ENCODE measurements around the gene KLB.
"Not testable (repeated sequence)": the region's sequence is repeated elsewhere in the genome, so short reads cannot be mapped to it uniquely, and the experiment has no call there.

Gene KLB

GRCh38 chr4:39427520-39428114 is 20.9 kb downstream of the KLB start:
- no peak for DNase-seq

- DNase-seq = no peak
Measured at GRCh38 chr4:39429476-39430334, 23.0 kb downstream of the KLB start.

GRCh38 chr4:39433878-39434492 is 27.3 kb downstream of the KLB start:
- DNase-seq = no peak

GRCh38 chr4:39435659-39436563 is 29.2 kb downstream of the KLB start:
- DNase-seq = no peak

GRCh38 chr4:39441593-39441992 is 34.9 kb downstream of the KLB start:
- no peak for DNase-seq

GRCh38 chr4:39442998-39443397 is 36.3 kb downstream of the KLB start:
- no peak for DNase-seq

GRCh38 chr4:39446483-39446841 is 39.7 kb downstream of the KLB start:
- DNase-seq = no peak

GRCh38 chr4:39446842-39447573 is 40.3 kb downstream of the KLB start:
- DNase-seq = no peak

GRCh38 chr4:39450618-39451017 is 43.9 kb downstream of the KLB start:
- DNase-seq = no peak

- DNase-seq = no peak
Measured at GRCh38 chr4:39451423-39452023, 44.8 kb downstream of the KLB start.

GRCh38 chr4:39452153-39452859 is 45.6 kb downstream of the KLB start:
- DNase-seq = no peak

- no peak for DNase-seq
Measured at GRCh38 chr4:39452860-39453587, 46.3 kb downstream of the KLB start.

GRCh38 chr4:39453738-39454137 is 47.0 kb downstream of the KLB start:
- no peak for DNase-seq

- no peak for DNase-seq
Measured at GRCh38 chr4:39455486-39455885, 48.8 kb downstream of the KLB start.

- DNase-seq = no peak
Measured at GRCh38 chr4:39456946-39457763, 50.4 kb downstream of the KLB start.

GRCh38 chr4:39458161-39458504 is 51.4 kb downstream of the KLB start:
- not testable (repeated sequence) for DNase-seq

- peak; percentile 88 for DNase-seq
Measured at GRCh38 chr4:39458505-39459300, 52.0 kb downstream of the KLB start, which contains the start of the genes LIAS and RPL9. LIAS (plus strand) TSS chr4:39459056; CDS start chr4:39459118, 62 bp downstream. RPL9 (minus strand) TSS chr4:39458922; CDS start chr4:39458439, 483 bp downstream.

- peak; percentile 52 for DNase-seq
Measured at GRCh38 chr4:39464886-39465501, 58.3 kb downstream of the KLB start.
